Transverse colon (tissue), 4 donors: ENCODE data around the gene FBXO17. TPM values are rescaled to one million over a fixed set of nuclear protein-coding genes. Genes with fewer than 3 reads are reported as not detected.

Experiments
- DNase-seq: peaks from one replicate; pipeline ENCODE4 v3.0.0-alpha.2; 2019
- H3K27ac ChIP-seq, 4 donors: fragments of 200-600 bp; sonication (generic); 2 replicates each; pipeline ENCODE4 v1.5.1; 2016 to 2018; ENCODE audit warnings: inconsistent platforms in 4 of 4
- H3K27me3 ChIP-seq: fragments of 200-600 bp; sonication (generic); 2 replicates; pipeline ENCODE4 v1.5.1; 2017; ENCODE audit warnings: inconsistent platforms
- H3K36me3 ChIP-seq, 4 donors: fragments of 200-600 bp; sonication (generic); 2 replicates each; pipeline ENCODE4 v1.5.1; 2017 to 2019; ENCODE audit warnings: inconsistent platforms in 4 of 4
- H3K4me1 ChIP-seq, 4 donors: fragments of 200-600 bp; sonication (generic); 2 replicates each; pipeline ENCODE4 v1.5.1; 2017 to 2020; ENCODE audit warnings: inconsistent platforms in 4 of 4
- H3K4me3 ChIP-seq, 4 donors: fragments of 200-600 bp; sonication (generic); 1 replicate in 1 of 4; 2 replicates in 3 of 4; pipeline versions ENCODE4 v1.5.1 to v1.6.1; 2017 to 2019; ENCODE audit warnings: inconsistent platforms in 4 of 4
- H3K9me3 ChIP-seq, 2 donors: fragments of 200-600 bp; sonication (generic); 2 replicates each; pipeline ENCODE4 v1.5.1; 2017 to 2019; ENCODE audit warnings: inconsistent platforms in 2 of 2
- CTCF ChIP-seq, 5 experiments: fragments of 200-600 bp in 3 of 5; fragments of 450-650 bp in 2 of 5; sonication (generic) in 3 of 5; IDR thresholded peaks; 1 replicate in 2 of 5; 2 replicates in 3 of 5; pipeline ENCODE4 v1.5.1; 2016 to 2017; ENCODE audit warnings: antibody characterized with exemption in 5 of 5, inconsistent platforms in 3 of 5, mild to moderate bottlenecking in 2 of 5, moderate library complexity in 1 of 5
- EP300 ChIP-seq: sonication (generic); formaldehyde crosslinking; IDR thresholded peaks from one replicate; pipeline ENCODE4 v1.6.1; 2017; ENCODE audit warnings: antibody characterized with exemption, low read depth
- POLR2A ChIP-seq: fragments of 450-650 bp; IDR thresholded peaks from one replicate; pipeline ENCODE4 v1.6.1; 2016; ENCODE audit warnings: antibody characterized with exemption, mild to moderate bottlenecking, moderate library complexity
- POLR2AphosphoS5 ChIP-seq, 3 donors: sonication (generic); formaldehyde crosslinking; IDR thresholded peaks; one replicate each; pipeline ENCODE4 v1.6.1; 2016; ENCODE audit warnings: antibody characterized with exemption in 3 of 3
- WGBS, 2 donors: methylation state at CpG; one replicate each; pipeline ENCODE4 v1.1.5; 2018; ENCODE audit warnings: low coverage in 1 of 2; 5-methylcytosine and 5-hydroxymethylcytosine counted together
- in situ Hi-C, 4 donors: fragments of 200-750 bp; cut with MboI; loops; one replicate each; pipeline versions ENCODE4 v1.15.0 to v1.15.1; 2017; ENCODE audit warnings: low sequenced_read_pairs in 3 of 4, low pct_ligation_motif_present in 1 of 4, low pct_unique_long_range_greater_than_20kb in 1 of 4
- intact Hi-C: fragments of 100-400 bp; cut with DNase I; formaldehyde crosslinking; loops from one replicate; pipeline ENCODE4 v1.15.1; 2023; ENCODE audit warnings: low total_unique reads
- total RNA-seq, 4 donors: library from RNA; depleted of rRNA; stranded (reverse); fragments of >200 nt; gene quantifications; one replicate each; pipeline ENCODE4 v1.1.0, GENCODE V29; 2016

The FBXO17 gene
- total RNA-seq, 4 donors from 2014 or later: 2.2 to 7.8 (median 2.4) TPM

- DNase-seq: no peak
- Histone ChIP-seq H3K27ac (no peak overlapping the region), H3K9me3 (no peaks in the 10 kb centered on the region), H3K27me3 (peaks cover 4% of the 10 kb centered on the region), H3K4me3 (no peak overlapping the region), H3K4me1 (no peaks in the 10 kb centered on the region), H3K36me3 (no peaks in the 10 kb centered on the region)
- intact Hi-C loops: no loop called here
- no peak for TF ChIP-seq EP300
- 69% methylated on average over 1 of the region's 1 CpG; no CpG with 5 or more reads in 1 of the 2 donors for WGBS, 2 donors
- in situ Hi-C loops: no loop called here
Observed at GRCh38 chr19:38985262-38985661, 9.7 kb upstream of the FBXO17 start.

GRCh38 chr19:38980583-38981374, 5.2 kb upstream of the FBXO17 start:
- Histone ChIP-seq H3K27me3 (peaks cover 18% of the 10 kb centered on the region), H3K4me3 (no peak overlapping the region), H3K36me3 (no peaks in the 10 kb centered on the region), H3K9me3 (no peaks in the 10 kb centered on the region), H3K27ac (no peak overlapping the region), H3K4me1 (peaks cover 0 to 11% (median 8%) of the 10 kb centered on the region in 4 donors)
- in situ Hi-C loops: no loop called here
- intact Hi-C loops: no loop called here
- TF ChIP-seq POLR2A (no peak), EP300 (no peak), CTCF (IDR thresholded peaks at IDR 0.05) (no peak), POLR2AphosphoS5 (IDR thresholded peaks at IDR 0.05) (no peak)
- WGBS, 2 donors: 94% methylated on average over 10 of the region's 10 CpGs; no CpG with 5 or more reads in 1 of the 2 donors
- DNase-seq: no peak

- Histone ChIP-seq H3K27me3 (peaks cover 27% of the 10 kb centered on the region), H3K36me3 (no peaks in the 10 kb centered on the region), H3K27ac (no peak overlapping the region), H3K4me3 (no peak overlapping the region), H3K9me3 (no peaks in the 10 kb centered on the region), H3K4me1 (peaks cover 0 to 18% (median 11%) of the 10 kb centered on the region in 4 donors)
- intact Hi-C loops (no loop called here), in situ Hi-C loops (no loop called here)
- 67 to 85% methylated on average over 1 to 5 of the region's 5 CpGs for WGBS, 2 donors
- no peak for TF ChIP-seq CTCF (IDR thresholded peaks at IDR 0.05)
- TF ChIP-seq POLR2A: no peak
- no peak for TF ChIP-seq EP300
- TF ChIP-seq POLR2AphosphoS5 (IDR thresholded peaks at IDR 0.05): no peak
- no peak for DNase-seq
Observed at GRCh38 chr19:38979812-38980211, 4.3 kb upstream of the FBXO17 start.

- intact Hi-C loops (no loop called here), in situ Hi-C loops (no loop called here)
- Histone ChIP-seq H3K9me3 (no peaks in the 10 kb centered on the region), H3K27ac (no peak overlapping the region), H3K36me3 (no peaks in the 10 kb centered on the region), H3K4me3 (no peak overlapping the region), H3K27me3 (peaks cover 37% of the 10 kb centered on the region), H3K4me1 (peaks cover 0 to 26% (median 11%) of the 10 kb centered on the region in 4 donors)
- WGBS, 2 donors: 77% methylated on average over 3 of the region's 3 CpGs; no CpG with 5 or more reads in 1 of the 2 donors
- no peak for DNase-seq
- TF ChIP-seq CTCF (IDR thresholded peaks at IDR 0.05) (no peak), POLR2AphosphoS5 (IDR thresholded peaks at IDR 0.05) (no peak), EP300 (no peak), POLR2A (no peak)
Observed at GRCh38 chr19:38978326-38978689, 2.8 kb upstream of the FBXO17 start.
